Measurements from ENCODE around the gene FNBP1L. TPM values are rescaled to one million over a fixed set of nuclear protein-coding genes. Genes with fewer than 3 reads are reported as not detected.

Gene FNBP1L
- total RNA-seq, 1 experiment from 2014 or later: 119 TPM

DNA sequence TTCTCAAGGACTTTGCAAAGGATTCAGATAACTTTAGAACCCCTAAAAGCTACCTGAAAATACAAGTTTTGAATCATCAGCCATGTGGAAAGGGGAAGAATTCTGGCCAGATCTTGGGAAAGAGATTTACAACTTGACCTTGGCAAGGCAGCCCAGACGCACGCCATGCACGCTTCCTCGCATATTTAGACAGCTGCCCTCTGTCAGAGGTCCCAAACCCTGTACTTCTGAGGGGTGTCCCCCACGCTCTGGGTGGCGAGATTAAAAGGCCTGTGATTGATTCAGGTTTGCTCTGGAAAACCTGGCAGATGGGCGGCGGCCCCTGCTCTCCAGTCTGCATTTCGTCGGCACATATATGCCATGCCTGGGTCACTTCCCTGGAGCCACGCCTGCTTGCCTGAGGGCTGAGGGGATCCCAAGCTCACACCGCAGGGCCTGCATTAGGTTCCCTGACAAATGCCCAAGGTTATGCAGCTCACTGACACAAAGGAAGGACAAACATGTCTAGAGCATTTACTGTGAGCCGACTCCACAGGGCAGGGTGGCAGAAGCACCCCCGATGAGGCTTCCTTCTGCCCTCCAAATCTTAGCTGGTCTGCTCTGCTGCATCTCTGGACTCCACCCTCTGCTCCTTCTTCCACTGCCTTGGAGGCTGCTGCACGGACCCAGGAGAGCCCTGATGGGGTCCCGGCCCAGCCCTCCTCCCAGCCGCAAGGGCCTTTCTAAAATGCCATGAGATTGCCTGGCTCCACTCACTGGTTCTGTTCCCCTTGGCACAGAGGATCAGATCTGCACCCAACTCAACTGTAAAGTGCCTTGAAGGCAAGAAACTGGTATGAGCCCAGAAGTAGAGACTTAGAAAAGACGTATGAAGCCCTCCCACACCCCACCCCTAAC lies 129.9 kb downstream of the FNBP1L start:
- Histone ChIP-seq H2BK12ac (ENCODE audit: insufficient read length, low read depth, low read length) (no peak overlapping the region), H3K4me2 (ENCODE audit: insufficient read depth, insufficient read length, low read length) (no peak overlapping the region), H3K56ac (ENCODE audit: insufficient read length, low read depth, low read length) (no peak overlapping the region), H2AK5ac (ENCODE audit: insufficient read length, low read length) (no peak overlapping the region), H4K5ac (ENCODE audit: insufficient read length, low read depth, low read length) (no peak overlapping the region), H2BK15ac (ENCODE audit: low read depth, low read length) (no peak overlapping the region), H3K23me2 (ENCODE audit: insufficient read length, low read depth, low read length, poor library complexity, severe bottlenecking) (no peaks in the 10 kb centered on the region), H3K27me3 (ENCODE audit: insufficient read depth, low read length) (no peaks in the 10 kb centered on the region), H3T11ph (ENCODE audit: low read length) (no peak overlapping the region), H3K14ac (ENCODE audit: insufficient read depth, low read length) (no peak overlapping the region; the same call in 1 of the 2 replicates), H3K4ac (ENCODE audit: low read depth, low read length) (no peak overlapping the region), H3K9me3 (ENCODE audit: control insufficient read depth, low read depth, low read length) (no peaks in the 10 kb centered on the region), H3K4me1 (ENCODE audit: insufficient read depth, low read length) (peaks cover under 1% of the 10 kb centered on the region; the same call in 1 of the 2 replicates), H4K8ac (replicated peaks; ENCODE audit: insufficient read length, low read depth, low read length) (no peak overlapping the region), H3K23ac (ENCODE audit: insufficient read length, low read depth, low read length) (no peak overlapping the region), H3K9ac (ENCODE audit: extremely low read depth, insufficient read length, low read length) (no peak overlapping the region), H2BK20ac (ENCODE audit: low read depth, low read length, poor library complexity, severe bottlenecking) (no peak overlapping the region), H4K20me1 (ENCODE audit: control insufficient read depth, insufficient read depth, insufficient read length) (no peaks in the 10 kb centered on the region), H2AFZ (ENCODE audit: low read length) (no peak overlapping the region), H2BK120ac (ENCODE audit: low read depth, low read length, poor library complexity, severe bottlenecking) (no peak overlapping the region), H3K18ac (ENCODE audit: insufficient read length, low read depth, low read length) (no peak overlapping the region), H3K79me1 (ENCODE audit: insufficient read depth, low read depth, low read length, poor library complexity, severe bottlenecking) (no peaks in the 10 kb centered on the region), H3K27ac (ENCODE audit: insufficient read length, low read depth, low read length) (no peak overlapping the region), H3K79me2 (ENCODE audit: insufficient read depth, low read length) (no peaks in the 10 kb centered on the region), H4K91ac (ENCODE audit: insufficient read length, low read depth, low read length) (no peak overlapping the region), H2BK5ac (ENCODE audit: insufficient read length, low read length) (no peak overlapping the region)
- WGBS (ENCODE audit: extremely low coverage, insufficient read length, low lambda C conversion rate): no CpG with 5 or more reads among the region's 18 CpGs
- Mint-ChIP-seq H3K9me3 (no peaks in the 10 kb centered on the region), H3K4me1 (peaks cover 11 to 16% of the 10 kb centered on the region in 2 experiments), H3K27ac (no peak overlapping the region; a peak in 1 of 7 replicates), H3K4me3 (no peak overlapping the region), H3K36me3 (ENCODE audit: insufficient read depth in 1 of 3, low read depth in 3 of 3) (peaks cover 0 to 29% (median 7%) of the 10 kb centered on the region in 3 experiments; a peak in 4 of 7 replicates), H3K27me3 (ENCODE audit: low read depth) (no peaks in the 10 kb centered on the region)
- no peak for DNase-seq
- TF ChIP-seq, protein P1, sequence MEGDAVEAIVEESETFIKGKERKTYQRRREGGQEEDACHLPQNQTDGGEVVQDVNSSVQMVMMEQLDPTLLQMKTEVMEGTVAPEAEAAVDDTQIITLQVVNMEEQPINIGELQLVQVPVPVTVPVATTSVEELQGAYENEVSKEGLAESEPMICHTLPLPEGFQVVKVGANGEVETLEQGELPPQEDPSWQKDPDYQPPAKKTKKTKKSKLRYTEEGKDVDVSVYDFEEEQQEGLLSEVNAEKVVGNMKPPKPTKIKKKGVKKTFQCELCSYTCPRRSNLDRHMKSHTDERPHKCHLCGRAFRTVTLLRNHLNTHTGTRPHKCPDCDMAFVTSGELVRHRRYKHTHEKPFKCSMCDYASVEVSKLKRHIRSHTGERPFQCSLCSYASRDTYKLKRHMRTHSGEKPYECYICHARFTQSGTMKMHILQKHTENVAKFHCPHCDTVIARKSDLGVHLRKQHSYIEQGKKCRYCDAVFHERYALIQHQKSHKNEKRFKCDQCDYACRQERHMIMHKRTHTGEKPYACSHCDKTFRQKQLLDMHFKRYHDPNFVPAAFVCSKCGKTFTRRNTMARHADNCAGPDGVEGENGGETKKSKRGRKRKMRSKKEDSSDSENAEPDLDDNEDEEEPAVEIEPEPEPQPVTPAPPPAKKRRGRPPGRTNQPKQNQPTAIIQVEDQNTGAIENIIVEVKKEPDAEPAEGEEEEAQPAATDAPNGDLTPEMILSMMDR (conservative IDR thresholded peaks at IDR 0.05): no peak
